IMR-90 (cell line): ENCODE results near the gene EID2B.

Experiments
- BHLHE40 ChIP-seq: fragments of 150-350 bp; IDR thresholded peaks from 2 replicates; pipeline ENCODE4 v1.6.1; 2016; ENCODE audit warnings: mild to moderate bottlenecking, low read depth, low read length
- CEBPB ChIP-seq: IDR thresholded peaks from 2 replicates; pipeline ENCODE4 v1.6.1; 2012; ENCODE audit warnings: low read depth, low read length, improper control_type of control experiment
- CHD1 ChIP-seq: IDR thresholded peaks from 2 replicates; pipeline ENCODE4 v1.6.1; 2012; ENCODE audit warnings: low read depth, low read length, improper control_type of control experiment
- CTCF ChIP-seq: conservative IDR thresholded peaks from 2 replicates; pipeline ENCODE4 v1.5.1; 2012; ENCODE audit warnings: mild to moderate bottlenecking, low read depth, low read length, improper control_type of control experiment
- ELK1 ChIP-seq: fragments of 150-350 bp; IDR thresholded peaks from 2 replicates; pipeline ENCODE4 v1.6.1; 2016; ENCODE audit warnings: low read depth, mild to moderate bottlenecking, low read length, moderate library complexity, borderline replicate concordance
- FOS ChIP-seq: fragments of 150-350 bp; IDR thresholded peaks from 2 replicates; pipeline ENCODE4 v1.6.1; 2016; ENCODE audit warnings: low read depth, low read length
- MAFK ChIP-seq: IDR thresholded peaks from 2 replicates; pipeline ENCODE4 v1.6.1; 2012; ENCODE audit warnings: low read depth, low read length, improper control_type of control experiment
- MXI1 ChIP-seq: IDR thresholded peaks from 2 replicates; pipeline ENCODE4 v1.6.1; 2012; ENCODE audit warnings: low read depth, mild to moderate bottlenecking, low read length, moderate library complexity, borderline replicate concordance
- NFE2L2 ChIP-seq: fragments of 150-350 bp; IDR thresholded peaks from 2 replicates; pipeline ENCODE4 v1.6.1; 2016; ENCODE audit warnings: low read depth, mild to moderate bottlenecking, low read length
- POLR2A ChIP-seq: IDR thresholded peaks from 2 replicates; pipeline ENCODE4 v1.6.1; 2012; ENCODE audit warnings: mild to moderate bottlenecking, low read depth, low read length
- RAD21 ChIP-seq: IDR thresholded peaks from 2 replicates; pipeline ENCODE4 v1.6.1; 2012; ENCODE audit warnings: low read length, improper control_type of control experiment
- RCOR1 ChIP-seq: IDR thresholded peaks from 2 replicates; pipeline ENCODE4 v1.6.1; 2012; ENCODE audit warnings: mild to moderate bottlenecking, low read length, improper control_type of control experiment; ENCODE audit not compliant: insufficient replicate concordance
- RFX5 ChIP-seq: IDR thresholded peaks from 2 replicates; pipeline ENCODE4 v1.8.0; 2012; ENCODE audit warnings: low read depth, mild to moderate bottlenecking, low read length, moderate library complexity
- SMC3 ChIP-seq: fragments of 150-350 bp; IDR thresholded peaks from 2 replicates; pipeline ENCODE4 v1.6.1; 2016; ENCODE audit warnings: low read depth, mild to moderate bottlenecking, antibody characterized with exemption, low read length, moderate library complexity

- TF ChIP-seq POLR2A (no peak), CTCF (no peak), RFX5 (no peak), ELK1 (no peak), MAFK (no peak), CEBPB (no peak), RCOR1 (no peak), SMC3 (no peak), MXI1 (no peak), BHLHE40 (no peak), CHD1 (no peak), RAD21 (no peak), FOS (no peak), NFE2L2 (no peak)
Measured at GRCh38 chr19:39554701-39555311, 22.2 kb upstream of the EID2B start.
